Mucosa of stomach (tissue), 1 donor: Measurements from ENCODE around the gene C3orf62.
"Not testable (repeated sequence)": the region's sequence is repeated elsewhere in the genome, so short reads cannot be mapped to it uniquely, and the experiment has no call there.

Experiments
- H3K27me3 ChIP-seq: one replicate; pipeline ENCODE4 v1.7.0; 2013; ENCODE audit warnings: mild to moderate bottlenecking, low read length; ENCODE audit not compliant: control insufficient read depth, insufficient read depth
- H3K36me3 ChIP-seq: one replicate; pipeline ENCODE4 v1.7.0; 2013; ENCODE audit warnings: low read length; ENCODE audit not compliant: control insufficient read depth, insufficient read depth
- H3K4me1 ChIP-seq: one replicate; pipeline ENCODE4 v1.7.0; 2013; ENCODE audit warnings: mild to moderate bottlenecking, low read length; ENCODE audit not compliant: control insufficient read depth, insufficient read depth
- H3K4me3 ChIP-seq: one replicate; pipeline ENCODE4 v1.7.0; 2013; ENCODE audit warnings: low read length
- H3K9ac ChIP-seq: one replicate; pipeline ENCODE4 v1.7.0; 2013; ENCODE audit warnings: mild to moderate bottlenecking, low read length, moderate library complexity
- H3K9me3 ChIP-seq: one replicate; pipeline ENCODE4 v1.7.0; 2013; ENCODE audit warnings: mild to moderate bottlenecking, low read length, moderate library complexity; ENCODE audit not compliant: control insufficient read depth
- donor health status: Pancreatic carcinoma.

The C3orf62 gene

DNA sequence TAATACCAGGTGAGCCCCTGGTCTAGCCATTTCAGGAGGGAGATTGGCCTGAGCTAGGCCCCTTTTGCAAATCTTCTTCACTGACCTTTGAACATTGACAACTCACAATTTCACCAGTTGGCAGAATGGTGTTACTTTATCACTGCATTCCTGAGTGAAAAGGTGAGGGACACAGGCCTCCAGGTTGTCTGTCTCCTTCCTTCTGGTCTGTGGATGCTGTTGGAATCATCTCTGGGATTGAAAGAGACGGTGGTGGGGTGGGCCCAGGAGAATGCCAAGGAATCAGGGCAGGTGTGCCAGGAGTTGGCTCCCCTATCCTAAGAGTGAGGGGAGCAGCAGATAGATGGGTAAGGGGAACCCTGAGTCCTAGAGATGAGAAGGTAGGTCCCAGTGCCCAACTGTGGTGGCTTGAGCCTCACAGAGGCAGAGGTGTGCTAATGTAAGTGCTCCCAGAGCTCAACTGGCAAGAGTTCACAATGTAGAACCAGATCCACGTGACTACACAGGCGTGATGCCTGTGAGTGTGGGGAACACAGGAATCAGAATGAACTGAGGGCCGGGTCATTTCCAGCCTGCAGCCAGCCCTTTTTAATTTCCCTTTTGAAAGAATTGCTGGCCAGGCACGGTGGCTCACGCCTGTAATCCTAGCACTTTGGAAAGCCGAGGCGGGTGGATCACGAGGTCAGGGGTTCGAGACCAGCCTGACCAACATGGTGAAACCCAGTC is 11.2 kb downstream of the C3orf62 start:
- Histone ChIP-seq H3K36me3 (no peaks in the 10 kb centered on the region), H3K4me1 (no peaks in the 10 kb centered on the region), H3K9ac (no peak overlapping the region), H3K4me3 (no peak overlapping the region), H3K9me3 (no peaks in the 10 kb centered on the region), H3K27me3 (no peaks in the 10 kb centered on the region)

GRCh38 chr3:49263159-49263889 is 13.7 kb downstream of the C3orf62 start:
- Histone ChIP-seq H3K36me3 (no peaks in the 10 kb centered on the region), H3K4me3 (no peak overlapping the region), H3K9me3 (no peaks in the 10 kb centered on the region), H3K27me3 (no peaks in the 10 kb centered on the region), H3K4me1 (no peaks in the 10 kb centered on the region), H3K9ac (no peak overlapping the region)

DNA sequence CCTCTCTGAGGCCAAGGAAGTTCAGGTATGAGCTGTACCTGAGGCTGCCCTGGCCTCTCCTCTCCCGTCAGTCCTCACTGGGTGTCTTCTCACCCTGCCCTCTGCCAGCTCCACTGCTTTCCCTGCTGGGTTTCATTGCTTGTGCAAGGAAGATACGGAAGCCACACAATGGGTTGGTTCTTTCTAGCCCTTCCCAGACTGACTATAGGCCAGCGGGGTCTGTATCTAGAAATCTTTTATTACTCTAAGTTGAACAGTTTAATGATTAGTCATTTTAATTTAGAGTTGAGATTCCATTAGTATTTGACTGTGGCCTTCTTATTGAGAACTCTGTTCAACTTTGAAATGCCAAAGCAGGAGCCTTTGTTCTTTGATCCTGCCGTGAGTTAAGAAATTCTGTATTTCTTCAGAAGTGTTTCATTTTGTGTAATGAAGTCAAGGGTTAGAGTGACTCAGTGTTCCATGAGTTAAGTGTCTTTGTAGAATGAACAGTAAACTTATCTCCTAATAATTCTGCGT is 16.2 kb downstream of the C3orf62 start:
- H3K9ac ChIP-seq: no peak overlapping the region
- no peaks in the 10 kb centered on the region for H3K36me3 ChIP-seq
- H3K27me3 ChIP-seq: no peaks in the 10 kb centered on the region
- no peaks in the 10 kb centered on the region for H3K9me3 ChIP-seq
- no peak overlapping the region for H3K4me3 ChIP-seq
- H3K4me1 ChIP-seq: no peaks in the 10 kb centered on the region

DNA sequence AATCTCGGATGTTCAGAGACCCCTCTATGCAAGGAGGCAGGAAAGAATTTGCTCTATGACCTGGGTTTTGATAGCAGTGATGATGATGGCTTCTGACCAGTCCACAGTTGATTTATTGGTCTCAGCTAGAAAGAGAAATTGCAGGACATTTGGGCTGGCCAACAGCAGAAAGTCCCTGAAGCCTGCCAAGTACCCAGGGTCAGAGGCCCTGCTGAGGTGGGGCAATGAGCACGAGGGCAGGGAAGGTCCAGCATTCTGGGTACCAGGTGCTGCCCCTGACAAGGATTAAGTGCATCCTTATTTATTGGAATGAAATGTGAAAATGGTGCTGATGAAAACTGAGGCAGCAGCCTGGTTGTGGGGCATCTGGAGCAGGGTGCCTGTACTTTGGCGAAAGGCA is 19.8 kb downstream of the C3orf62 start:
- Histone ChIP-seq H3K36me3 (no peaks in the 10 kb centered on the region), H3K9ac (no peak overlapping the region), H3K9me3 (no peaks in the 10 kb centered on the region), H3K4me3 (no peak overlapping the region), H3K27me3 (no peaks in the 10 kb centered on the region), H3K4me1 (no peaks in the 10 kb centered on the region)

DNA sequence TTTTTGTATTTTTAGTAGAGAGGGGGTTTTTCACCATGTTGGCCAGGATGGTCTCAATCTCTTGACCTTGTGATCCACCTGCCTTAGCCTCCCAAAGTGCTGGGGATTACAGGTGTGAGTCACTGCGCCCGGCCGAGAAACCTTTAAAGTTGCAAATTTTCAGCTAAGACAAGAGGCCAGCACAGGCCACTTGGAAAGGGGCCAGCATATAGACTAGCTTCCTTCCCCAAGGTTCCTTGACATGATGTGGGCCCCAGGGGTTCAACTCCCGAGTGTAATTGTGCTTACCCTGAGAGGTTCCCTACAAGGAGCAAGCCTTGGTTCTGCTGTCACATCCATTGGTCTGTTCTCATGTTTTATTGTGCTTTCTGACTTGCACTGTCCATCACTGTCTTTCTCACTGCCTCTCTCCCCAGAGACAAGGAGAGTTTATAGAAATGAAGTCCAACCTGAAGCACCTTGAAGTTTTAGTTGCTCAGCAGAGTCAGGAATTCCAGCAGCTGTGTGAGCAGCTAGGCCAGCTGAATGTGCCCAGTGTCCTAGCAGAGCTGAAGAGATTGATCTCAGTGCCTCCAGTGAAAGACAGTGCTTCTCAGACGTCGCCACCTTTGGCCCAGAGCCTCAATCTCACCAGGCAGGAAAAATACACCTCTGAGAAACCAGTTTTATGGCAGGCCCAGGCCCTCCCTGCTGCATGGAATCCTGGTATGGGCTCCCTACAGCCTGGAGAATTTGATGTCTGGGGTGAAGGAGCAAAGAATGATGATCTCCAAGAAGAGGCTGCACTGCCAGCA is 21.1 kb downstream of the C3orf62 start:
- H3K27me3 ChIP-seq: no peaks in the 10 kb centered on the region
- no peak overlapping the region for H3K9ac ChIP-seq
- H3K36me3 ChIP-seq: no peaks in the 10 kb centered on the region
- no peak overlapping the region for H3K4me3 ChIP-seq
- no peaks in the 10 kb centered on the region for H3K4me1 ChIP-seq
- no peaks in the 10 kb centered on the region for H3K9me3 ChIP-seq

GRCh38 chr3:49255112-49255511 is 21.9 kb downstream of the C3orf62 start:
- no peak overlapping the region for H3K4me3 ChIP-seq
- H3K4me1 ChIP-seq: no peaks in the 10 kb centered on the region
- H3K27me3 ChIP-seq: no peaks in the 10 kb centered on the region
- no peaks in the 10 kb centered on the region for H3K9me3 ChIP-seq
- H3K36me3 ChIP-seq: no peaks in the 10 kb centered on the region
- H3K9ac ChIP-seq: no peak overlapping the region

- no peak overlapping the region for H3K9ac ChIP-seq
- no peaks in the 10 kb centered on the region for H3K36me3 ChIP-seq
- H3K9me3 ChIP-seq: no peaks in the 10 kb centered on the region
- H3K4me3 ChIP-seq: no peak overlapping the region
- no peaks in the 10 kb centered on the region for H3K4me1 ChIP-seq
- H3K27me3 ChIP-seq: no peaks in the 10 kb centered on the region
Measured at GRCh38 chr3:49253512-49253911, 23.5 kb downstream of the C3orf62 start.

GRCh38 chr3:49248840-49249227 is 28.2 kb downstream of the C3orf62 start:
- no peaks in the 10 kb centered on the region for H3K36me3 ChIP-seq
- no peak overlapping the region for H3K9ac ChIP-seq
- no peak overlapping the region for H3K4me3 ChIP-seq
- no peaks in the 10 kb centered on the region for H3K9me3 ChIP-seq
- no peaks in the 10 kb centered on the region for H3K27me3 ChIP-seq
- no peaks in the 10 kb centered on the region for H3K4me1 ChIP-seq

DNA sequence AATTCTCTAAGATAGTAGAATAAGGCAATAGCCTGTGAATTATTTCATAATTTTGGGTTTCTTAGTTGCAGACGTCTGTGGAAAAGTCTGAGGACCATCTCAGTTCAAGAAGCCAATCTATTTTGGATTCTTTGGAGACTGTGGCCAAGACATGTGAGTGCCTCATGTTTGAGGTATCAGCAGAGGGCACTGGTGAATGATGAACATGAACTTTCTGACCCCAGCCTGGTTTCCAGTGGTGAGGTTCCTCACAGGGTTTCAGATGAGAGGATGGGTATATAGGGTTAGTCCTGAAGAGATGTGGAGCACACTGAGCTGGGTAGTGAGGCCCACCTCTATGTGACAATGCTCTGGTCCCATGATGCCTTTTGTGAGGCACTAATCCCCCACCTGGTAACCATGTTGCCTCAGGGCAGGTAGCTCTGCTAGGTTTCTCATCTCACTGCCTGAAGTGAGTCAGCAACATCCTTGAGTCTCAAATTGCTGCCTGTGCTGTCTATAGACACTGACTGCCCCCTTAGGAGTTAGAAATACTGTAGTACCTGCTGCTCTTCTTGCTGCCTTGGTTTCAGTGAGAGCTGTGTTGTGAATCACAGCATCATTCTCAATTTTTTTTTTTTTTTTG is 32.3 kb downstream of the C3orf62 start:
- H3K36me3 ChIP-seq: no peaks in the 10 kb centered on the region
- no peaks in the 10 kb centered on the region for H3K27me3 ChIP-seq
- H3K9me3 ChIP-seq: no peaks in the 10 kb centered on the region
- no peak overlapping the region for H3K9ac ChIP-seq
- no peak overlapping the region for H3K4me3 ChIP-seq
- no peaks in the 10 kb centered on the region for H3K4me1 ChIP-seq

- H3K9ac ChIP-seq, H3K27me3 ChIP-seq, H3K9me3 ChIP-seq, H3K4me3 ChIP-seq, H3K4me1 ChIP-seq, H3K36me3 ChIP-seq: not testable (repeated sequence)
Measured at GRCh38 chr3:49240091-49240490, 36.9 kb downstream of the C3orf62 start.

- Histone ChIP-seq H3K9me3 (peaks cover 5% of the 10 kb centered on the region), H3K9ac (no peak overlapping the region), H3K4me1 (no peaks in the 10 kb centered on the region), H3K36me3 (no peaks in the 10 kb centered on the region), H3K4me3 (no peak overlapping the region), H3K27me3 (no peaks in the 10 kb centered on the region)
Measured at GRCh38 chr3:49238274-49239127, 38.5 kb downstream of the C3orf62 start.
